Renal cortex interstitium (tissue), 11 donors: ENCODE results near the gene CACNA1B. TPM values are rescaled to one million over a fixed set of nuclear protein-coding genes. Genes with fewer than 3 reads are reported as not detected.

Experiments
- DNase-seq, 11 donors: peaks; one replicate each; pipeline ENCODE4 v3.0.0-alpha.2; 2013; ENCODE audit warnings: low read depth in 9 of 11, low spot score in 4 of 11; ENCODE audit errors: extremely low read depth in 1 of 11
- polyA plus RNA-seq, 3 donors: library from polyadenylated mRNA; unstranded; fragments of 120-200 nt; gene quantifications; one replicate each; pipeline ENCODE4 v1.2.1, GENCODE V29; 2013; ENCODE audit not compliant: insufficient read length in 3 of 3

Gene CACNA1B
- polyA plus RNA-seq, 3 donors, result 0.23 to 0.39 (median 0.27) TPM

- DNase-seq, result no peak
These were observed 165.1 kb downstream of the CACNA1B start for GRCh38 chr9:138042640-138043039.

- no peak for DNase-seq
These were observed 165.5 kb downstream of the CACNA1B start for GRCh38 chr9:138043061-138043410.

GRCh38 chr9:138043411-138044345 lies 166.1 kb downstream of the CACNA1B start:
- DNase-seq, result no peak

- DNase-seq, result no peak
These were observed 167.2 kb downstream of the CACNA1B start for GRCh38 chr9:138044485-138045383.

GRCh38 chr9:138045541-138046490 lies 168.2 kb downstream of the CACNA1B start:
- no peak for DNase-seq

GRCh38 chr9:138046641-138047301 lies 169.2 kb downstream of the CACNA1B start:
- DNase-seq, result no peak

- no peak for DNase-seq
These were observed 170.0 kb downstream of the CACNA1B start for GRCh38 chr9:138047469-138048040.

- no peak for DNase-seq
These were observed 170.6 kb downstream of the CACNA1B start for GRCh38 chr9:138048184-138048583.

- no peak for DNase-seq
These were observed 171.7 kb downstream of the CACNA1B start for GRCh38 chr9:138049085-138049778.

GRCh38 chr9:138049779-138050471 lies 172.3 kb downstream of the CACNA1B start:
- DNase-seq, result no peak

GRCh38 chr9:138050472-138051330 lies 173.1 kb downstream of the CACNA1B start:
- DNase-seq, result no peak

- no peak for DNase-seq
These were observed 174.2 kb downstream of the CACNA1B start for GRCh38 chr9:138051586-138052321.

GRCh38 chr9:138052322-138052615 lies 174.7 kb downstream of the CACNA1B start:
- no peak for DNase-seq

GRCh38 chr9:138052635-138053320 lies 175.2 kb downstream of the CACNA1B start:
- no peak for DNase-seq

GRCh38 chr9:138053321-138053868 lies 175.8 kb downstream of the CACNA1B start:
- DNase-seq, result no peak
